ENCODE data around the gene KRIT1. TPM values are rescaled to one million over a fixed set of nuclear protein-coding genes. Genes with fewer than 3 reads are reported as not detected.

The KRIT1 gene
- total RNA-seq (2014; rRNA removed; shearing (Covaris generic)) (29.5 and 61.8 TPM in 2 replicates), polyA plus RNA-seq (2016; fragmentation: Nextera tagmentation; extraction: Ambion mirVana) (18.0 and 29.7 TPM in 2 replicates)

DNA sequence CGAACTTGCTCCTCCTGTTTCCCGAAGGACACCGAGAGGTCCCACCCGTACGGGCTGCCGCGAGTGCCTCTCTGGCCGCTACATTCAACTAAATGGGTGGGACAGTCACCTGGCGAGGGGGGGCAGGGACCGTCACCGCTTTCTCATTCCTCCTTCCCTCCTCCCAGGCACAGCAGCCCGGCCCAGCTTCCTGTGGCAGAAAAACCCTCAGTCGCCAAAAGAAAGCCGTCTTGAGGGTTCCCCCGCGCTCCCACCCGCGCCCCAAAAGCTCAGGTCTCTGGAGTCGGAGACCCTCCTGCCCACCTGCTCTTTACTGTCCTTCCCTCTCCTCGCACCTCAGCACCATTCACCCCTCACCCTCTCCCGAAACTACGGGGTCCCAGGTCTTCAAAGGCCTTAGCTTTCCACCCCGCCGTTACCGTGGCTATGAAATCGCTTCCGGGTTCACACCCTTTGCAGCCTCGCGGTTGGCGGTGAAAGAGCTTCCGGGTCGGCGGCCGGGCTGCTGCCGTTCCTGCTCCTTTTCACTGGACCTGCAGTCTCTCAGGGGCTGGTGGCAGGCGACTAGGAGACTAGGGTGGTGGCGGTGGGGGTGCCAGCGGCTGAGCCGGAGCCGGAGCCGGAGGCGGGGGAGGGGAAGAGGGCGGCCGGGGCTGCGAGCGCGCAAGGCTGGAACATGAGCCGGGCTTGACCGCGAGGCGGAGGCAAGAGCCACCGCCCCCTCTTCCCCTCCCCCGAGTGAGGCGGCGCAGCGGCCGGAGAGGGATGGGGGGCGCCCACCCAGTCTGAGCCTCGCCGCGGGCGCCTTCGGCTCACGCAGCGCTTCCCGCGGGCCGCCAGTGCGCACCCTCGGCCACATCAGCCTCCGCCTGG lies at the start of gene KRIT1, which contains the start of gene ANKIB1:
KRIT1 (minus strand) TSS at position 428 of the 873 bp plus-strand sequence. CDS start 3,779 bp downstream, outside the sequence.
ANKIB1 (plus strand) TSS at position 488 of the 873 bp plus-strand sequence. CDS start 49,005 bp downstream, outside the sequence.
- in situ Hi-C loops (cut with MboI): no loop called here
- peaks cover 25% of the 10 kb centered on the region for H3K4me1 ChIP-seq (ENCODE audit: insufficient read depth)
- peaks cover under 1% of the 10 kb centered on the region; the same call in 1 of the 2 replicates for H3F3A ChIP-seq (ENCODE audit: insufficient read depth)
- peaks cover 13% of the 10 kb centered on the region for H3K36me3 ChIP-seq (ENCODE audit: low read depth)
- H3K9me2 ChIP-seq (ENCODE audit: insufficient read depth): no peaks in the 10 kb centered on the region
- TF ChIP-seq EZH2 (IDR thresholded peaks at IDR 0.05; ENCODE audit: insufficient read depth, poor library complexity, severe bottlenecking) (no peak), EZH2phosphoT487 (IDR thresholded peaks at IDR 0.05; ENCODE audit: insufficient read depth, low read depth) (no peak)
- peak within 1 kb of the TSS; percentile 81 for H3K27ac ChIP-seq
- no peaks in the 10 kb centered on the region for H3K9me3 ChIP-seq (ENCODE audit: low read depth)
- H3K4me2 ChIP-seq (ENCODE audit: unreplicated experiment): peak within 1 kb of the TSS; percentile 95
- H4K20me1 ChIP-seq (ENCODE audit: insufficient read depth): no peaks in the 10 kb centered on the region
- H3K9ac ChIP-seq: peak within 1 kb of the TSS; percentile 92
- 0 to 1% methylated on average over 32 to 51 of the region's 71 CpGs for WGBS, 2 experiments (ENCODE audit: low coverage in 1 of 2, low lambda C conversion rate in 2 of 2, missing lambda C conversion rate in 2 of 2)
- peak within 1 kb of the TSS; percentile 91 for H3K4me3 ChIP-seq
- no peaks in the 10 kb centered on the region for H3K27me3 ChIP-seq (replicated peaks; ENCODE audit: insufficient read depth)
- peak; percentile 92 for DNase-seq
- peak within 1 kb of the TSS; percentile 92 for H2AFZ ChIP-seq
- peaks cover 97% of the 10 kb centered on the region for H3K79me2 ChIP-seq (ENCODE audit: insufficient read depth)

DNA sequence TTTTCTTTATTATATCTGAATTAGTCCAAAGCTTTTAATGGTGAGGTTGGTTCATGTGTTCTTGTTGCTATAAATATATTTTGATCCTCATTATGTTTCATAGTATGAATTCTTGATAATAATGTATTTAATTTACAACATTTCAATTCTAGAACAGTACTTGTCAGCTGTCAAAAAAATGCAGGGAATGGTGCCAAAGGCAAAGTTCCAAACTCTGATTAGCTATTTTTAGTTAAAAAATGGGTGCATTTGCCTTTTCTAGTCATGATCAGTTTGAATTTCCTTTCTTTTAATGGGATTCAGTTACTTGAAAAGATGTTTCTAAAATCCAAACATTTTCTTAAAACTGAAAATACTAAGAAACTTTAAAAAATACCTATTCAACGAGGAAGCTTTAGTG lies 49.7 kb upstream of the KRIT1 start:
- Histone ChIP-seq H2AFZ (no peak overlapping the region), H3K4me1 (ENCODE audit: insufficient read depth) (no peaks in the 10 kb centered on the region), H3K36me3 (ENCODE audit: low read depth) (no peaks in the 10 kb centered on the region; the same call in 1 of the 2 replicates), H3K79me2 (ENCODE audit: insufficient read depth) (peaks cover 53% of the 10 kb centered on the region), H3K4me3 (no peak overlapping the region), H3K9ac (no peak overlapping the region), H3K4me2 (ENCODE audit: unreplicated experiment) (no peak overlapping the region), H4K20me1 (ENCODE audit: insufficient read depth) (no peaks in the 10 kb centered on the region), H3K27me3 (replicated peaks; ENCODE audit: insufficient read depth) (no peaks in the 10 kb centered on the region), H3K9me3 (ENCODE audit: low read depth) (no peaks in the 10 kb centered on the region), H3K27ac (no peak overlapping the region), H3F3A (ENCODE audit: insufficient read depth) (no peaks in the 10 kb centered on the region), H3K9me2 (ENCODE audit: insufficient read depth) (no peaks in the 10 kb centered on the region)
- WGBS, 2 experiments (ENCODE audit: low coverage in 1 of 2, low lambda C conversion rate in 2 of 2, missing lambda C conversion rate in 2 of 2): 94 to 97% methylated on average over 1 of the region's 1 CpG
- in situ Hi-C loops (cut with MboI): no loop called here
- DNase-seq: no peak
- no peak for TF ChIP-seq EZH2phosphoT487 (IDR thresholded peaks at IDR 0.05; ENCODE audit: insufficient read depth, low read depth)
- no peak for TF ChIP-seq EZH2 (IDR thresholded peaks at IDR 0.05; ENCODE audit: insufficient read depth, poor library complexity, severe bottlenecking)

DNA sequence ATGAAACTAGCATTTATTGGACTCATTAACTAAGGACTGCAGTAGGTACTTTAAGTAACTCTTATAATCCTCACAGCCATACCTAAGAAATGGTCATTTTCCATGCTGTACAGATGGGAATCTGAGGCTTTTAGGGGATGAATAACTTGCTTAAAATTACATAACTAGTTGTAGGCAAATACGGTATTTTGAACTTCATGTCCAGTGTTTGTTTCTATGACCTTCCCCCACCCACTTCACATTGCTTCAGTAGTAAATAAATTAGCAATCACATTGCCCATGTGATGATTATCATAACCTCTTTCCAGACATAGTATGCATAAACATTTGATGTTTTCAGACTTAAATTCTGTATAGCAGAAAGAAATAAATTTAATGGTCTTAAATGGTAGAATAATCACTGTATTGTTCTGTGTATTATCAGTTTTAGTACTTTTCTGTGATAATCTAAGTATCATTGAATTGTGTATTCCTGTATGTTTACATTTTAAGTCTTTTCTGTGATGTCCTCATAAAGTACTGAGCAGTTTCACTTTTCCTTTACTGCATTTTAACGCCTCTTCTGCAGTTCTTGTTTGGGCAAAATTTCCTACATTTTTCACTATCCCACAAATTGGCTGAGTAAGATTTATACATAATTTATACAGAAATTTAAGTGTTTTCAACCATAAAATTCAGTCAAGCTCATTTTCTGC lies 48.3 kb upstream of the KRIT1 start:
- H4K20me1 ChIP-seq (ENCODE audit: insufficient read depth): no peaks in the 10 kb centered on the region
- no peak for DNase-seq
- no peak overlapping the region for H2AFZ ChIP-seq
- H3K36me3 ChIP-seq (ENCODE audit: low read depth): no peaks in the 10 kb centered on the region
- H3K9ac ChIP-seq: no peak overlapping the region
- no peak overlapping the region for H3K4me2 ChIP-seq (ENCODE audit: unreplicated experiment)
- H3K9me3 ChIP-seq (ENCODE audit: low read depth): no peaks in the 10 kb centered on the region
- no peak overlapping the region for H3K27ac ChIP-seq
- no peaks in the 10 kb centered on the region for H3K9me2 ChIP-seq (ENCODE audit: insufficient read depth)
- H3K27me3 ChIP-seq (replicated peaks; ENCODE audit: insufficient read depth): no peaks in the 10 kb centered on the region
- WGBS, 2 experiments (ENCODE audit: low coverage in 1 of 2, low lambda C conversion rate in 2 of 2, missing lambda C conversion rate in 2 of 2): 98% methylated on average over 2 of the region's 2 CpGs
- H3F3A ChIP-seq (ENCODE audit: insufficient read depth): no peaks in the 10 kb centered on the region
- TF ChIP-seq EZH2phosphoT487 (IDR thresholded peaks at IDR 0.05; ENCODE audit: insufficient read depth, low read depth) (no peak), EZH2 (IDR thresholded peaks at IDR 0.05; ENCODE audit: insufficient read depth, poor library complexity, severe bottlenecking) (no peak)
- H3K4me1 ChIP-seq (ENCODE audit: insufficient read depth): no peaks in the 10 kb centered on the region
- H3K4me3 ChIP-seq: no peak overlapping the region
- peaks cover 67% of the 10 kb centered on the region for H3K79me2 ChIP-seq (ENCODE audit: insufficient read depth)
- in situ Hi-C loops (cut with MboI): no loop called here

DNA sequence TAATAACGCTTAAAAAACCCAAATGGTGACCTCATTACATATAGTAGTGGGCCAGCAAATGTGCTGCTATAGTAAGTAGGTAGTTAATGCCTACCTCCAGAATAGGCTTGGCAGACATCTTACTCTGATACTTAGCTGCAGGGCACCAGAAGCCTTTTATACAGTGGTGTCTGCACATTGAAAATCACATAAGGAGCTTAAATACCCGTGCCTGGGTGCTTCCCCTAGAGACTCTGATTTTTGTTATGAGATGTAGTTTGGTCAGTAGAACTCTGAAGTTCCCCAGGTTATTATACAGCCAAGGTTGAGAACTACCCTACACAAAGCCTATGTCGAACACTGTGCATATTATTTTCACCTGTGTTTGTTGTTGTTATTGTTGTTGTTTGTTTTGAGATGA lies 47.3 kb upstream of the KRIT1 start:
- H3F3A ChIP-seq (ENCODE audit: insufficient read depth): no peaks in the 10 kb centered on the region
- in situ Hi-C loops (cut with MboI): no loop called here
- no peaks in the 10 kb centered on the region for H3K9me2 ChIP-seq (ENCODE audit: insufficient read depth)
- no peak overlapping the region for H2AFZ ChIP-seq
- H3K79me2 ChIP-seq (ENCODE audit: insufficient read depth): peaks cover 77% of the 10 kb centered on the region
- TF ChIP-seq EZH2 (IDR thresholded peaks at IDR 0.05; ENCODE audit: insufficient read depth, poor library complexity, severe bottlenecking) (no peak), EZH2phosphoT487 (IDR thresholded peaks at IDR 0.05; ENCODE audit: insufficient read depth, low read depth) (no peak)
- no peaks in the 10 kb centered on the region for H3K4me1 ChIP-seq (ENCODE audit: insufficient read depth)
- no peak overlapping the region for H3K27ac ChIP-seq
- no peak overlapping the region for H3K4me3 ChIP-seq
- no peaks in the 10 kb centered on the region for H3K36me3 ChIP-seq (ENCODE audit: low read depth)
- H3K9ac ChIP-seq: no peak overlapping the region
- DNase-seq: no peak
- WGBS, 2 experiments (ENCODE audit: low coverage in 1 of 2, low lambda C conversion rate in 2 of 2, missing lambda C conversion rate in 2 of 2): 96 to 97% methylated on average over 3 of the region's 3 CpGs
- H3K27me3 ChIP-seq (replicated peaks; ENCODE audit: insufficient read depth): no peaks in the 10 kb centered on the region
- no peaks in the 10 kb centered on the region for H4K20me1 ChIP-seq (ENCODE audit: insufficient read depth)
- no peaks in the 10 kb centered on the region for H3K9me3 ChIP-seq (ENCODE audit: low read depth)
- H3K4me2 ChIP-seq (ENCODE audit: unreplicated experiment): no peak overlapping the region
